ENCODE data around the gene TTC28. TPM values are rescaled to one million over a fixed set of nuclear protein-coding genes. Genes with fewer than 3 reads are reported as not detected.
"Not testable (repeated sequence)": the region's sequence is repeated elsewhere in the genome, so short reads cannot be mapped to it uniquely, and the experiment has no call there.

TTC28 gene
- polyA plus RNA-seq, 1 donor from 2014 or later, result 0.30 TPM

DNA sequence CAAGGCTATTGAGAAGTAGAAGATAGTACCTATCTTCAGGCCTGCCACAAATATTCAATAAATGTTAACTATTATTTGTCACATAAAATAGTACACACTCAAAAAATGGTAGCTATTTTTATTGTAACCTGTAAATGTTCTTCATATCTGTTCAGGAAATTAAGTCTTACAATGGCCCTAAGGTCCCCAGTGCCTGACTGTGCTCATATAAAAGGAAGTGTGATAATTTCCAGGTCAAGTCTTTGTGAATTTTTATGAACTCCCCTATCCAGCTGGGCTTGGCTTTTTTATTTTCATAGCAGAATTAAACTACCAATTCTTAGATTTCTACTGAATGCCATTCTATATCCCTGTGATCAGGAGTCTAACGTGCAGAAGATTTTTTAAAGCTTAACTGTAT, 476.4 kb downstream of the TTC28 start:
- Mint-ChIP-seq H3K36me3 (peaks cover 2% of the 10 kb centered on the region), H3K27me3 (no peaks in the 10 kb centered on the region), H3K9me3 (no peaks in the 10 kb centered on the region), H3K27ac (no peak overlapping the region), H3K4me1 (peaks cover 0 to 1% (median 0%) of the 10 kb centered on the region in 3 donors), H3K4me3 (no peak overlapping the region)

GRCh38 chr22:28198692-28199091, 480.9 kb downstream of the TTC28 start:
- H3K9me3 Mint-ChIP-seq, result no peaks in the 10 kb centered on the region
- H3K27ac Mint-ChIP-seq, result no peak overlapping the region
- H3K4me1 Mint-ChIP-seq, result no peaks in the 10 kb centered on the region
- H3K36me3 Mint-ChIP-seq, result peaks cover 2% of the 10 kb centered on the region
- H3K27me3 Mint-ChIP-seq, result no peaks in the 10 kb centered on the region
- no peak overlapping the region for H3K4me3 Mint-ChIP-seq

GRCh38 chr22:28191571-28191970, 488.1 kb downstream of the TTC28 start:
- H3K4me3 Mint-ChIP-seq, H3K4me1 Mint-ChIP-seq, H3K27me3 Mint-ChIP-seq, H3K27ac Mint-ChIP-seq, H3K9me3 Mint-ChIP-seq, H3K36me3 Mint-ChIP-seq: not testable (repeated sequence)

GRCh38 chr22:28188178-28188879, 491.3 kb downstream of the TTC28 start:
- H3K4me3 Mint-ChIP-seq, result no peak overlapping the region
- no peaks in the 10 kb centered on the region for H3K4me1 Mint-ChIP-seq
- H3K9me3 Mint-ChIP-seq, result peaks cover 0 to 1% (median 0%) of the 10 kb centered on the region in 3 donors
- no peak overlapping the region for H3K27ac Mint-ChIP-seq
- H3K36me3 Mint-ChIP-seq, result no peaks in the 10 kb centered on the region
- peaks cover under 1% of the 10 kb centered on the region for H3K27me3 Mint-ChIP-seq

DNA sequence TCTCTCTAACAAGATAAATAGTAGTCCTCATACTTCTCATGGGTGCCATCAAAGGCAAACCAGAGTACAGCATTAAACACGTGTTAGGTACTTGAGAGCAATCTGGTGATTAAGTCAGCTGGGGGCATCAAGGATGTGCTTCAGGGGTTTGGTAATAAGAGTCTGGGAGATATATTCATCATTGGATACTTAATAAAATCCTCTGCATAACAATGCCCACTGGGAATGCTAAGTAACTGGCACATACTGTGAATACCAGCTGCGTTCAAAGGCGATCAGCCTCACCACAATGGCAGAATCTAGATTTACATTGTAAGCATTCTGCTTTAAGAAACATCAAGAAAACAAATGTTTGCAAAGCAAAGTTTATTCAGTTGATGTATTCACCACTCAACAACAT, 492.0 kb downstream of the TTC28 start:
- no peaks in the 10 kb centered on the region for H3K36me3 Mint-ChIP-seq
- H3K27ac Mint-ChIP-seq, result no peak overlapping the region
- peaks cover 0 to 1% (median 0%) of the 10 kb centered on the region in 3 donors for H3K9me3 Mint-ChIP-seq
- H3K4me1 Mint-ChIP-seq, result no peaks in the 10 kb centered on the region
- H3K4me3 Mint-ChIP-seq, result no peak overlapping the region
- no peaks in the 10 kb centered on the region for H3K27me3 Mint-ChIP-seq

DNA sequence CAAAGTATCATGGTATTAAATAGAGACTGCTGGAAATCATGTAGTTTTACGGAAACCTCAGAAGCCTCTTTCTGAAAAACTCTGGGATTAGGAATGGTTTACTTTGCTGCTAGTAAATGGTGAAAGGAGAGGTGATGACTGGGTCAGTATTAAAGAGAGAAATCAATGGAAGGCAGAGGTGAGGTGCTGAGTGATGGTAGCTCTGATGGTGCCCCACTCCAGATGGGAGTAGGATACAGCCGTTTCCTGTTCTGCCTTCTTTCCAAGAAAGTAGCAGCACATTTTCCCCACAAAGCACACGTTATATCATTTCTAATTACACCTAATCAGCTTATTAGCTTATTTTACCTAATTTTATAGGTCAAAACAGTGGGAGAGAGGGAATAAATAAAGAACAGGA, 493.0 kb downstream of the TTC28 start:
- Mint-ChIP-seq H3K27me3 (no peaks in the 10 kb centered on the region), H3K27ac (no peak overlapping the region), H3K36me3 (no peaks in the 10 kb centered on the region), H3K4me3 (no peak overlapping the region), H3K9me3 (peaks cover 0 to 1% (median 0%) of the 10 kb centered on the region in 3 donors), H3K4me1 (no peaks in the 10 kb centered on the region)

DNA sequence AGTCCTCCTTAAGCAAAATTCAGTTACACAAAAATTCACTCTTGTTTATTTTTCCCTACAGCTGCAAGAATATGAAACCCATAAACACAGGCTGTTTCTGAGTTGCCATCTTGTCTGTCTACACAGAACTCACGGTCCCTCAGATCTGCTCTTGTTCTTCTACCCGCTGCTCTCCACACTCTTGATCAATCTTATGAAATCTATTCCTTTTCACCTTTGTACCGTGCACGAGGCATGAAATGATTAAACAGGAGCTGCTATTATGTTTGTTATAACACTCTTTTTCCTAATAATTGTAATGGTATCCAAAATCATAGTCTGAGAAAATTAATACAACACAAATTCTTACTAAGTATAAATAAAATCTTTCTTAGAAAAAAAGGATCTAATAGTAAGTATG, 494.5 kb downstream of the TTC28 start:
- Mint-ChIP-seq H3K27ac (no peak overlapping the region), H3K27me3 (no peaks in the 10 kb centered on the region), H3K4me1 (no peaks in the 10 kb centered on the region), H3K4me3 (no peak overlapping the region), H3K9me3 (peaks cover 0 to 1% (median 0%) of the 10 kb centered on the region in 3 donors), H3K36me3 (no peaks in the 10 kb centered on the region)

DNA sequence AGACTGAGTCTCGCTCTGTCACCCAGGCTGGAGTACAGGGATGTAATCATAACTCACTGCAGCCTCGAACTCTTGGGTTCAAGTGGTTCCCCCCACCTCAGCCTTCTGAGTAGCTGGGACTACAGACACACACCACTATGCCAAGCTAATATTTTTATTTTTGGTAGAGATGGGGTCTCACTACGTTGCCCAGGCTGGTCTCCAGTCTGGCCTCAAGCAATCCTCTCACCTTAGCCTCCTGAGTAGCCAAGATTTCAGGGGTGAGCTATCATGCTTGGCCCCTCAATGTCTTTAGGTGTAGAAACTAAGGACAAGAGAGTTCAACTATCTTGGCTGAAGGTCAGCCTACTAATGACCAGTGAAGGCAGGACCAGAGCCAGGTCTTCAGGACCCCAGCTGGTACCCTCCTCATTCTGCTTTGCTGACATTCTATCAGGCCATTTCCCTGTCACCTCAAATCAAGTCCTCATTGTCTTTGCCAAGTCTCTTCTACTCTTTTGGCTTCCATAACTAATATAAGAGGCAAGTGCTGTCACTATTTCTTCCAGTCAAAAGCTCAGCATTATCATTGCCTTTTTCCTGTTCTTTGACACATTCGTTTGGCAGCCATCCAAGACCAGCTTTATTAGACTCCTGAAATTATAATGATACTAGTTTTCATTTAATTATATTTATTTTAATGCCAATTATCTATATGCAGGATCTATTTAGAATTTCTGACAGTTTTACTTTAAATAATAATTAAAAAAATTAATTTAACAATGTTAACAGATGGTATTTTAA, 496.4 kb downstream of the TTC28 start:
- no peak overlapping the region for H3K4me3 Mint-ChIP-seq
- H3K27ac Mint-ChIP-seq, result no peak overlapping the region
- H3K9me3 Mint-ChIP-seq, result peaks cover 0 to 1% (median 1%) of the 10 kb centered on the region in 3 donors
- H3K36me3 Mint-ChIP-seq, result no peaks in the 10 kb centered on the region
- H3K27me3 Mint-ChIP-seq, result no peaks in the 10 kb centered on the region
- no peaks in the 10 kb centered on the region for H3K4me1 Mint-ChIP-seq

DNA sequence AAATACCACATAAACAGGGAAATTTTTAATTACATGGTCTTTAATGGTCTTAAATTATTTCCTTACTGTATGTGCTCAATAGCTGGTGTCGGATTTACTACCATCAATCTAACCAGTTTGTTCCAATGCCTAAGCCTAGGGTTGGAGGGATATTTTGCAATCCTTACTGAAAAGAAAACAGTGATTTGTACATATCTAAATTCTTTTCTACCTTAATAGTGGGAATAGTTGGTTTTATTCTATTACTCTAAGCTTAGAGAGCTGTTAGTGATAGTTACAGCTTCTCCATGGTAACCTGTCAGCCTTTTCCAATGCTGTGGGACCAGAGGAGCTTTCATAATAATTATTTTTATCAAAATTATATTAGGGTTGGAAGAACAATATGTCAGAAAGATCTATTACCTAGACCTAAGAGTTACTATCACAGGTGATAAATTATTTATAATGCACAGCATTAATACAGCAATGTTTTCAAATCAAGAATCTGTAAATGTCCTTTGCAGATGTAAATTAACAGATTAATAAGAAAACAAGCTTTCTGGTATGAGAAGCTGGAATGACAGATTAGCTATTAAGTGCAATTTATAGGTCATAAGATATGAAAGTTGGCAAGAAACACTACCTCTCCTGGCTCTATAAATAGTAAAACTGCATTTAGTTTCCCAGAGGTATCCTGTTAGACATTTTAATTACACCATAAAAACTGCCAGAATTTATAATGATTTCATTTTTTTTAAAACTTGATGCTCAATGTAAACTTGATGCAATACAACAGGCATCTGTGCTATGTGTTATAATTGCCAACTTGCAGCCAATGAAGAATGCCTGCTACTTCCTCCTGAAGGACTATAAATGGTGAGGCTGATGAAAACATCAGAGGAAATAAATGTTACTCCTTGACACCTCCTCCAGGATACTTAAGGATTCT, 498.6 kb downstream of the TTC28 start:
- Mint-ChIP-seq H3K9me3 (peaks cover 0 to 1% (median 0%) of the 10 kb centered on the region in 3 donors), H3K27me3 (no peaks in the 10 kb centered on the region)

GRCh38 chr22:28179392-28179791, 500.2 kb downstream of the TTC28 start:
- Mint-ChIP-seq H3K4me3 (no peak overlapping the region), H3K9me3 (peaks cover 0 to 3% (median 0%) of the 10 kb centered on the region in 3 donors), H3K27me3 (no peaks in the 10 kb centered on the region), H3K36me3 (no peaks in the 10 kb centered on the region), H3K4me1 (no peaks in the 10 kb centered on the region), H3K27ac (no peak overlapping the region)

More for the DNA sequence above, 498.6 kb downstream of the TTC28 start:
- no peak overlapping the region for H3K4me3 Mint-ChIP-seq
- no peaks in the 10 kb centered on the region for H3K4me1 Mint-ChIP-seq
- H3K36me3 Mint-ChIP-seq, result no peaks in the 10 kb centered on the region
- H3K27ac Mint-ChIP-seq, result no peak overlapping the region

DNA sequence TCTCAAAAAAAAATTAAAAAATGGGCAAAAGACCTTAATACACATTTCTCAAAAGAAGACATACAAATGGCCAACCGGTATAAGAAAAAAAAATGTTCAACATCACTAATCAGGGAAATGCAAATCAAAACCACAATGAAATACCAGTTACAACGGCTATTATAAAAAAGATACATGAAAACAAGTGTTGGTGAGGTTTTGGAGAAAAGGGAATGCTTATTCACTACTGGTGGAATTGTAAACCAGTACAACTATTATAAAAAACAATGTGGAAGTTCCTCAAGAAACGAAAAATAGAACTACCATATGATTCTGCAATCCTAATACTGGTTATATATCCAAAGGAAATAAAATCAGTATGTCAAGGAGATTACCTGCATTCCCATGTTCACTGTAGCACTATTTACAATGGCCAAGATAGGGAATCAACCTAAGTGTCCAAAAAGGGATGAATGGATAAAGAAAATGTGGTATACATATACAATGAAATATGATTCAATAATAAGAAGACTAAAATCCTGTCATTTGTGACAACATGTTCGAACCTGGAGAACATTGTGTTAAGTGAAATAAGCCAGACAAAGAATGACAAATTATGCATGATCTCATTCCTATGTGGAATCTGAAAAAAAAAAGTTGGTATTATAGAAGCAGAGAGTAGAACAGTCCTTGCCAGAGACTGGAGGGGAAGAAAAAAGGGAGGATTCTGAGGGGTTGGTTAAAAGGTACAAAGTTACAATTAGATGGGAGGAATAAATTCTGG, 503.7 kb downstream of the TTC28 start:
- H3K27ac Mint-ChIP-seq, result no peak overlapping the region
- peaks cover 2% of the 10 kb centered on the region for H3K27me3 Mint-ChIP-seq
- peaks cover 0 to 3% (median 0%) of the 10 kb centered on the region in 3 donors for H3K9me3 Mint-ChIP-seq
- no peaks in the 10 kb centered on the region for H3K4me1 Mint-ChIP-seq
- no peaks in the 10 kb centered on the region for H3K36me3 Mint-ChIP-seq
- H3K4me3 Mint-ChIP-seq, result no peak overlapping the region

DNA sequence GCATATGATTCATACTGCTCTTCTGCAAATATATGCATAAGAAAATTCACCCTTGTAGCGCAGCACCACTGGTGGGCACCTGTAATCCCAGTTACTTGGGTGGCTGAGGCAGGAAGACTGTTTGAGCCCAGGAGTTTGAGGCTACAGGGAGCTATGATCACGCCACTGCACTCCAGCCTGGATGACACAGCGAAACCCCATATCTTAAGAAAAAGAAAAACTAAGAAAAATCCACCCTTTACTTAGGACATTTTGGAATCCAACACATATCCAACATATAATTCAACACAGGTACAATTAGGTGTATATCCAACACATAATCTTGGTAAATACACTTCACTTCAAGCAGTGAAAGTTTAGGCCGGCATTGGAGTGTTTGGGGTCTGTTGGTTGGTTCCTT, 505.1 kb downstream of the TTC28 start:
- Mint-ChIP-seq H3K27ac (no peak overlapping the region), H3K9me3 (peaks cover 0 to 3% (median 0%) of the 10 kb centered on the region in 3 donors), H3K36me3 (no peaks in the 10 kb centered on the region), H3K4me3 (no peak overlapping the region), H3K27me3 (peaks cover 2% of the 10 kb centered on the region), H3K4me1 (no peaks in the 10 kb centered on the region)

- H3K4me1 Mint-ChIP-seq, result no peaks in the 10 kb centered on the region
- H3K27me3 Mint-ChIP-seq, result peaks cover 2% of the 10 kb centered on the region
- no peaks in the 10 kb centered on the region for H3K36me3 Mint-ChIP-seq
- H3K4me3 Mint-ChIP-seq, result no peak overlapping the region
- peaks cover 0 to 2% (median 0%) of the 10 kb centered on the region in 3 donors for H3K9me3 Mint-ChIP-seq
- no peak overlapping the region for H3K27ac Mint-ChIP-seq
Observed at GRCh38 chr22:28172892-28173670, 506.6 kb downstream of the TTC28 start.

- no peaks in the 10 kb centered on the region for H3K36me3 Mint-ChIP-seq
- peaks cover 2% of the 10 kb centered on the region for H3K27me3 Mint-ChIP-seq
- H3K4me3 Mint-ChIP-seq, result no peak overlapping the region
- no peak overlapping the region for H3K27ac Mint-ChIP-seq
- peaks cover 1 to 3% (median 2%) of the 10 kb centered on the region in 3 donors for H3K9me3 Mint-ChIP-seq
- no peaks in the 10 kb centered on the region for H3K4me1 Mint-ChIP-seq
Observed at GRCh38 chr22:28171712-28172111, 507.9 kb downstream of the TTC28 start.

All from IgD-negative memory B cell (primary cell).